ENCODE results near the gene CCSER2.

- TF ChIP-seq CTCF (conservative IDR thresholded peaks at IDR 0.05): no peak
- TF ChIP-seq EZH2 (IDR thresholded peaks at IDR 0.05; ENCODE audit: low read depth): no peak
These were observed 165.0 kb downstream of the CCSER2 start for GRCh38 chr10:84493361-84493760.
